HepG2 (cell line): ENCODE data around the gene PLK3. TPM values are rescaled to one million over a fixed set of nuclear protein-coding genes. Genes with fewer than 3 reads are reported as not detected.
A peak's percentile ranks its signal among the peaks of the same experiment; 100 is the strongest.

Source experiments
- ATAC-seq: fragments of 200-7000 bp; cut with Tn5 transposase; 3 replicates; pipeline ENCODE4 v1.9.1; 2020; ENCODE audit warnings: mild to moderate bottlenecking, moderate library complexity
- BruUV-seq: library from RNA; stranded (reverse); fragments of 400-500 nt; replicated peaks from 2 replicates; lab custom pipeline; 2021; lab: Mats Ljungman, UMichigan
- CTCF ChIA-PET: fragments of 300-600 bp; formaldehyde crosslinking; extraction: SDS; loops from one replicate; lab custom pipeline; 2021; ENCODE audit warnings: low total read pairs, inconsistent platforms, low intra/inter-chr PET ratio; lab: Yijun Ruan, JAX
- POLR2A ChIA-PET: fragments of 350-600 bp; sonication (Branson Sonifier 250); formaldehyde crosslinking; loops from one replicate; lab custom pipeline; 2020; ENCODE audit warnings: antibody characterized with exemption, inconsistent platforms; lab: Yijun Ruan, JAX
- DNase-seq: peaks from one replicate; pipeline ENCODE4 v3.0.0-alpha.2; 2015; ENCODE audit warnings: low spot score
- FAIRE-seq: peaks from 3 replicates; lab custom pipeline; 2011; peaks lifted over from hg19 to GRCh38; lab: Jason Lieb, UNC
- H2AFZ ChIP-seq: one replicate; pipeline ENCODE4 v1.6.1; 2011; ENCODE audit warnings: low read length, inconsistent platforms
- H3K27ac ChIP-seq: fragments of 300-600 bp; 3 replicates; pipeline ENCODE4 v1.8.0; 2011; ENCODE audit warnings: mixed run types, mild to moderate bottlenecking, mixed read lengths, low read length, inconsistent platforms; ENCODE audit not compliant: insufficient read depth; ENCODE audit errors: extremely low read length
- H3K27me3 ChIP-seq, 2 experiments: fragments of 200-600 bp in 1 of 2; 2 replicates in 1 of 2; 3 replicates in 1 of 2; pipeline versions ENCODE4 v1.6.0 to v1.8.0; 2011; ENCODE audit warnings: low read length in 2 of 2, mild to moderate bottlenecking in 2 of 2, moderate library complexity in 2 of 2, inconsistent platforms in 1 of 2; ENCODE audit not compliant: insufficient read depth in 2 of 2, control insufficient read depth in 1 of 2
- H3K36me3 ChIP-seq, 2 experiments: fragments of 200-600 bp in 1 of 2; replicated peaks in 1 of 2; 2 replicates in 1 of 2; 3 replicates in 1 of 2; pipeline versions ENCODE4 v1.5.1 to v1.8.0; 2011; ENCODE audit warnings: low read length in 2 of 2, inconsistent platforms in 1 of 2; ENCODE audit not compliant: insufficient read depth in 2 of 2, control insufficient read depth in 1 of 2
- H3K4me1 ChIP-seq: 2 replicates; pipeline ENCODE4 v1.5.1; 2012; ENCODE audit warnings: low read length, inconsistent platforms; ENCODE audit not compliant: insufficient read depth
- H3K4me2 ChIP-seq: 2 replicates; pipeline ENCODE4 v1.6.0; 2011; ENCODE audit warnings: low read depth, low read length, inconsistent platforms
- H3K4me3 ChIP-seq, 3 experiments: fragments of 200-600 bp in 1 of 3; sonication (generic), shearing (Covaris generic) in 1 of 3; replicated peaks in 1 of 3; 2 replicates each; pipeline ENCODE4 v1.5.1; 2011 to 2016; ENCODE audit warnings: low read length in 3 of 3, inconsistent platforms in 2 of 3, low read depth in 2 of 3, mild to moderate bottlenecking in 2 of 3, control low read depth in 1 of 3, mixed read lengths in 1 of 3; ENCODE audit not compliant: insufficient read depth in 1 of 3
- H3K79me2 ChIP-seq: one replicate; pipeline ENCODE4 v1.6.1; 2011; ENCODE audit warnings: low read length, inconsistent platforms; ENCODE audit not compliant: insufficient read depth
- H3K9ac ChIP-seq: 2 replicates; pipeline ENCODE4 v1.6.0; 2011; ENCODE audit warnings: mild to moderate bottlenecking, low read depth, low read length, inconsistent platforms; ENCODE audit not compliant: insufficient read depth
- H3K9me3 ChIP-seq: 2 replicates; pipeline ENCODE4 v1.5.1; 2012; ENCODE audit warnings: mild to moderate bottlenecking, low read length
- H4K20me1 ChIP-seq: 2 replicates; pipeline ENCODE4 v1.6.0; 2011; ENCODE audit warnings: inconsistent platforms, mild to moderate bottlenecking, low read length, moderate library complexity; ENCODE audit not compliant: insufficient read depth
- HNRNPL ChIP-seq: fragments of 200-400 bp; formaldehyde crosslinking; IDR thresholded peaks from 2 replicates; pipeline ENCODE4 v1.6.1; 2017; ENCODE audit warnings: mild to moderate bottlenecking, low read depth, low read length
- MBNL3 ChIP-seq: fragments of 250-450 bp; sonication (Bioruptor Pico); conservative IDR thresholded peaks from 2 replicates; pipeline ENCODE4 v1.8.0; 2022; ENCODE audit warnings: mild to moderate bottlenecking, inconsistent platforms
- MEIS1 ChIP-seq: sonication (generic); formaldehyde crosslinking; IDR thresholded peaks from 2 replicates; pipeline ENCODE4 v1.9.0; 2021; ENCODE audit warnings: mild to moderate bottlenecking, missing genetic modification reagents, moderate library complexity, borderline replicate concordance
- POGZ ChIP-seq: sonication (generic); formaldehyde crosslinking; IDR thresholded peaks from 2 replicates; pipeline ENCODE4 v1.4.0; 2020; ENCODE audit warnings: mild to moderate bottlenecking, missing genetic modification reagents
- RFX5 ChIP-seq: IDR thresholded peaks from 2 replicates; pipeline ENCODE4 v1.6.1; 2011; ENCODE audit warnings: low read depth, low read length, improper control_type of control experiment
- TBX3 ChIP-seq: fragments of 450-650 bp; IDR thresholded peaks from 2 replicates; pipeline ENCODE4 v1.6.1; 2017; ENCODE audit warnings: antibody characterized with exemption, mild to moderate bottlenecking, inconsistent platforms, borderline replicate concordance
- ZNF230 ChIP-seq: sonication (generic); formaldehyde crosslinking; IDR thresholded peaks from 2 replicates; pipeline ENCODE4 v1.4.0; 2020; ENCODE audit warnings: mild to moderate bottlenecking, missing genetic modification reagents
- ZNF343 ChIP-seq: sonication (generic); formaldehyde crosslinking; IDR thresholded peaks from 2 replicates; pipeline ENCODE4 v1.4.0; 2020; ENCODE audit warnings: mild to moderate bottlenecking, missing genetic modification reagents
- ZNF883 ChIP-seq: sonication (generic); formaldehyde crosslinking; IDR thresholded peaks from 2 replicates; pipeline ENCODE4 v1.5.1; 2020; ENCODE audit warnings: mild to moderate bottlenecking, missing genetic modification reagents; ENCODE audit errors: not compliant biosample characterization
- WGBS: methylation state at CpG from one replicate; pipeline ENCODE4 v1.1.6; 2017; ENCODE audit warnings: low lambda C conversion rate; 5-methylcytosine and 5-hydroxymethylcytosine counted together
- in situ Hi-C: cut with HindIII; loops from 2 replicates; pipeline ENCODE4 v1.10.0; 2017; ENCODE audit warnings: low pct_unique_long_range_greater_than_20kb; ENCODE audit not compliant: extremely low pct_ligation_motif_present
- intact Hi-C: fragments of 100-400 bp; cut with micrococcal nuclease; formaldehyde crosslinking; loops from one replicate; pipeline ENCODE4 v1.10.0; 2022; ENCODE audit not compliant: unreplicated experiment
- polyA plus RNA-seq, 8 experiments: library from polyadenylated mRNA; depleted of rRNA in 3 of 8; stranded (reverse) in 7 of 8; unstranded in 1 of 8; fragments of >200 nt; fragmentation: Illumina TruSeq in 4 of 8; extraction: Trizol in 4 of 8; gene quantifications; 2 replicates each; pipeline versions ENCODE4 v1.2.1 to v1.2.3, GENCODE V29; 2011 to 2016; ENCODE audit warnings: low read depth in 4 of 8, missing spikeins in 1 of 8, mixed read lengths in 1 of 8; ENCODE audit not compliant: insufficient read depth in 1 of 8
- total RNA-seq, 5 experiments: library from RNA; depleted of rRNA; stranded (reverse); fragments of >200 nt; fragmentation: Illumina TruSeq; extraction: Trizol; gene quantifications; 2 replicates each; pipeline ENCODE4 v1.2.3, GENCODE V29; 2016; ENCODE audit warnings: low read depth in 1 of 5
- TF ChIP-seq, protein P1 (sequence below): IDR thresholded peaks from 2 replicates; pipeline ENCODE4 v1.6.1; 2012; ENCODE audit warnings: low read depth, low read length, improper control_type of control experiment
- TF ChIP-seq, protein P2 (sequence below): sonication (generic); formaldehyde crosslinking; IDR thresholded peaks from 2 replicates; pipeline ENCODE4 v1.4.0; 2020; ENCODE audit warnings: missing genetic modification reagents, mild to moderate bottlenecking, borderline replicate concordance
- TF ChIP-seq, protein P3 (sequence below), 2 experiments: fragments of 450-650 bp in 1 of 2; sonication (generic) in 1 of 2; formaldehyde crosslinking; IDR thresholded peaks; 2 replicates each; pipeline versions ENCODE4 v1.5.0 to v1.8.0; 2020 to 2022; ENCODE audit warnings: mild to moderate bottlenecking in 1 of 2, missing genetic modification reagents in 1 of 2

PLK3 gene
- total and polyA plus RNA-seq, 2 of the 13 experiments (the other 11 are each of a cell fraction or from before 2014, with no cell fraction given): 9.8 to 16.9 TPM

GRCh38 chr1:44784094-44785028 is 15.8 kb upstream of the PLK3 start (continued):
- TF ChIP-seq RFX5 (no peak), ZNF343 (CRISPR knock-in tag) (peak; percentile 66; the same call in 1 of the 2 replicates), POGZ (peak; percentile 53; the same call in 1 of the 2 replicates)
- TF ChIP-seq, all 625 proteins: peak for 204

GRCh38 chr1:44785029-44785380 is 15.2 kb upstream of the PLK3 start:
- peak overlapping the region; percentile 83 for H3K9ac ChIP-seq
- intact Hi-C loops: no loop called here
- WGBS: 39% methylated on average over 6 of the region's 6 CpGs
- TF ChIP-seq, protein P1, sequence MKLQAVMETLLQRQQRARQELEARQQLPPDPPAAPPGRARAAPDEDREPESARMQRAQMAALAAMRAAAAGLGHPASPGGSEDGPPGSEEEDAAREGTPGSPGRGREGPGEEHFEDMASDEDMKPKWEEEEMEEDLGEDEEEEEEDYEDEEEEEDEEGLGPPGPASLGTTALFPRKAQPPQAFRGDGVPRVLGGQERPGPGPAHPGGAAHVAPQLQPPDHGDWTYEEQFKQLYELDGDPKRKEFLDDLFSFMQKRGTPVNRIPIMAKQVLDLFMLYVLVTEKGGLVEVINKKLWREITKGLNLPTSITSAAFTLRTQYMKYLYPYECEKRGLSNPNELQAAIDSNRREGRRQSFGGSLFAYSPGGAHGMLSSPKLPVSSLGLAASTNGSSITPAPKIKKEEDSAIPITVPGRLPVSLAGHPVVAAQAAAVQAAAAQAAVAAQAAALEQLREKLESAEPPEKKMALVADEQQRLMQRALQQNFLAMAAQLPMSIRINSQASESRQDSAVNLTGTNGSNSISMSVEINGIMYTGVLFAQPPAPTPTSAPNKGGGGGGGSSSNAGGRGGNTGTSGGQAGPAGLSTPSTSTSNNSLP: no peak
- TF ChIP-seq MBNL3: no peak
- TF ChIP-seq MEIS1: 0 out of 2 replicates have a peak, but pooled peaks have one; percentile 15
- no peak for TF ChIP-seq TBX3
- TF ChIP-seq, protein P2, sequence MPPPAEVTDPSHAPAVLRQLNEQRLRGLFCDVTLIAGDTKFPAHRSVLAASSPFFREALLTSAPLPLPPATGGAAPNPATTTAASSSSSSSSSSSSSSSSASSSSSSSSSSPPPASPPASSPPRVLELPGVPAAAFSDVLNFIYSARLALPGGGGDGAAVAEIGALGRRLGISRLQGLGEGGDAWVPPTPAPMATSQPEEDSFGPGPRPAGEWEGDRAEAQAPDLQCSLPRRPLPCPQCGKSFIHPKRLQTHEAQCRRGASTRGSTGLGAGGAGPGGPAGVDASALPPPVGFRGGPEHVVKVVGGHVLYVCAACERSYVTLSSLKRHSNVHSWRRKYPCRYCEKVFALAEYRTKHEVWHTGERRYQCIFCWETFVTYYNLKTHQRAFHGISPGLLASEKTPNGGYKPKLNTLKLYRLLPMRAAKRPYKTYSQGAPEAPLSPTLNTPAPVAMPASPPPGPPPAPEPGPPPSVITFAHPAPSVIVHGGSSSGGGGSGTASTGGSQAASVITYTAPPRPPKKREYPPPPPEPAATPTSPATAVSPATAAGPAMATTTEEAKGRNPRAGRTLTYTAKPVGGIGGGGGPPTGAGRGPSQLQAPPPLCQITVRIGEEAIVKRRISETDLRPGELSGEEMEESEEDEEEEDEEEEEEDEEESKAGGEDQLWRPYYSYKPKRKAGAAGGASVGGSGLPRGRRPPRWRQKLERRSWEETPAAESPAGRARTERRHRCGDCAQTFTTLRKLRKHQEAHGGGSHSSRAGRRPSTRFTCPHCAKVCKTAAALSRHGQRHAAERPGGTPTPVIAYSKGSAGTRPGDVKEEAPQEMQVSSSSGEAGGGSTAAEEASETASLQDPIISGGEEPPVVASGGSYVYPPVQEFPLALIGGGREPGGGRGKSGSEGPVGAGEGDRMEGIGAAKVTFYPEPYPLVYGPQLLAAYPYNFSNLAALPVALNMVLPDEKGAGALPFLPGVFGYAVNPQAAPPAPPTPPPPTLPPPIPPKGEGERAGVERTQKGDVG: no peak
- TF ChIP-seq, protein P3, sequence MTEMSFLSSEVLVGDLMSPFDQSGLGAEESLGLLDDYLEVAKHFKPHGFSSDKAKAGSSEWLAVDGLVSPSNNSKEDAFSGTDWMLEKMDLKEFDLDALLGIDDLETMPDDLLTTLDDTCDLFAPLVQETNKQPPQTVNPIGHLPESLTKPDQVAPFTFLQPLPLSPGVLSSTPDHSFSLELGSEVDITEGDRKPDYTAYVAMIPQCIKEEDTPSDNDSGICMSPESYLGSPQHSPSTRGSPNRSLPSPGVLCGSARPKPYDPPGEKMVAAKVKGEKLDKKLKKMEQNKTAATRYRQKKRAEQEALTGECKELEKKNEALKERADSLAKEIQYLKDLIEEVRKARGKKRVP (CRISPR knock-in tag; IDR thresholded peaks at IDR 0.05): no peak
- peak; percentile 67 for TF ChIP-seq HNRNPL
- peak; percentile 1 for TF ChIP-seq ZNF883
- TF ChIP-seq ZNF230: no peak

More at GRCh38 chr1:44785029-44785380, 15.2 kb upstream of the PLK3 start:
- FAIRE-seq (no peak), ATAC-seq (peak; percentile 9), DNase-seq (no peak)
- Histone ChIP-seq H2AFZ (no peak overlapping the region), H3K27me3 (peaks cover 3 to 13% of the 10 kb centered on the region in 2 experiments; a peak in 2 of 5 replicates), H3K4me1 (peaks cover 53% of the 10 kb centered on the region), H3K79me2 (no peaks in the 10 kb centered on the region), H3K27ac (no peak overlapping the region), H3K9me3 (no peaks in the 10 kb centered on the region), H3K4me2 (peak overlapping the region; percentile 76), H4K20me1 (no peaks in the 10 kb centered on the region), H3K36me3 (no peaks in the 10 kb centered on the region), H3K4me3 (peak overlapping the region; percentile 54 to 79 (median 61))
- ChIA-PET POLR2A (interaction anchor here (1.0 to 3.6 kb wide), 10 partner anchors 9 to 518 kb away, joined by 3 to 47 read pairs (median 10); partner anchors contain the start of genes BTBD19, DYNLT4, EIF2B3 and PLK3), CTCF (no interaction called here)
- BruUV-seq: no TSS peak
- in situ Hi-C loops: no loop called here
